GM18502 (cell line): ENCODE data around the gene FZD7.

Experiments used
- ATAC-seq: cut with Tn5 transposase; IDR thresholded peaks from one replicate; pipeline ENCODE4 v1.9.1; 2021; ENCODE audit warnings: mild to moderate bottlenecking; ENCODE audit not compliant: unreplicated experiment, poor library complexity

FZD7 gene

GRCh38 chr2:202061695-202062094 lies 28.0 kb downstream of the FZD7 start:
- ATAC-seq: no peak

- no peak for ATAC-seq
Measured at GRCh38 chr2:202064171-202064880, 30.7 kb downstream of the FZD7 start.

- no peak for ATAC-seq
Measured at GRCh38 chr2:202064881-202065230, 31.2 kb downstream of the FZD7 start.

- ATAC-seq: no peak
Measured at GRCh38 chr2:202065876-202066275, 32.2 kb downstream of the FZD7 start.

- no peak for ATAC-seq
Measured at GRCh38 chr2:202066875-202067274, 33.2 kb downstream of the FZD7 start.

GRCh38 chr2:202067589-202067988 lies 33.9 kb downstream of the FZD7 start:
- ATAC-seq: no peak

- no peak for ATAC-seq
Measured at GRCh38 chr2:202069170-202070067, 35.8 kb downstream of the FZD7 start.

GRCh38 chr2:202071107-202071506 lies 37.5 kb downstream of the FZD7 start:
- ATAC-seq: no peak

GRCh38 chr2:202072226-202072625 lies 38.6 kb downstream of the FZD7 start:
- ATAC-seq: no peak

GRCh38 chr2:202072737-202073401 lies 39.2 kb downstream of the FZD7 start, which contains the start of gene KIAA2012:
KIAA2012 (plus strand) TSS chr2:202073255; CDS start chr2:202073628, 373 bp downstream.
- no peak for ATAC-seq

- ATAC-seq: no peak
Measured at GRCh38 chr2:202074324-202074723, 40.7 kb downstream of the FZD7 start.

- no peak for ATAC-seq
Measured at GRCh38 chr2:202079310-202079709, 45.7 kb downstream of the FZD7 start.

GRCh38 chr2:202084265-202084664 lies 50.6 kb downstream of the FZD7 start:
- no peak for ATAC-seq
